ENCODE measurements around the gene KLF11.
A peak's percentile ranks its signal among the peaks of the same experiment; 100 is the strongest.
"Not testable (repeated sequence)": the region's sequence is repeated elsewhere in the genome, so short reads cannot be mapped to it uniquely, and the experiment has no call there.

The KLF11 gene

DNA sequence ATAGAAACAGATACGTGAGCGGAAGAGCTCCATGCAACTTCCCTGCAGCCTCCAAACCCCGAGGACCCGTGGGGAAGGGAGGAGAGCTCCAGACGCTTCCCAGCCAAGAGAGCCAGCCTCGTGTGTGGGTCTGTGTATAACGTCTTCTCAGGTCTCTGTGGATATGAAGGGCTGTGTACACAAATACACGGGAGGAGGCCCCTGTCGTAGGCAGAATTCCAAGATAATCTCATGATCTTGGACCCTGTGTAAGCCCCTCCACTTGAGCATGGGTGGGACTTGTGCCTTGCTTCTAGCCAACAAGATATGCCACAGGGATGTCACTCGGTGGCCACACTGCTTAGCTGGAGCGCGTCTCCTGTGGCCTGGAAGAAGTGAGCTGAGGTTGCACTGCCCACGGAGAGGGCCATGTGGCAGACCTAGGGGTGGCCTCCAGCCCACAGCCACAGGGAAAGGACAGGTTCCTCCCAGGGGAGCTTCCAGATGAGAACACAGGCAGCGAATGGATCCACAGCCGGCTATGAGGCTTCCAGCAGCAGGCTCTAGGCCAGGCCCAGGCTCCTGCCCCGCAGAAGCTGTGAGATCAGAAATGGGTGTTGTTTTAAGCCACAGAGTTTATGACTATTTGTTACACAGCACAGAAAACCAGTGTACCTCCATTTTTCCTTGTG is 15.6 kb upstream of the KLF11 start:
- Mint-ChIP-seq H3K27me3 (ENCODE audit: low read depth) (peaks cover 4% of the 10 kb centered on the region), H3K4me3 (no peak overlapping the region), H3K9me3 (no peaks in the 10 kb centered on the region), H3K4me1 (ENCODE audit: low read depth) (peaks cover 17% of the 10 kb centered on the region), H3K36me3 (ENCODE audit: low read depth) (no peaks in the 10 kb centered on the region), H3K27ac (peak overlapping the region; percentile 36)

DNA sequence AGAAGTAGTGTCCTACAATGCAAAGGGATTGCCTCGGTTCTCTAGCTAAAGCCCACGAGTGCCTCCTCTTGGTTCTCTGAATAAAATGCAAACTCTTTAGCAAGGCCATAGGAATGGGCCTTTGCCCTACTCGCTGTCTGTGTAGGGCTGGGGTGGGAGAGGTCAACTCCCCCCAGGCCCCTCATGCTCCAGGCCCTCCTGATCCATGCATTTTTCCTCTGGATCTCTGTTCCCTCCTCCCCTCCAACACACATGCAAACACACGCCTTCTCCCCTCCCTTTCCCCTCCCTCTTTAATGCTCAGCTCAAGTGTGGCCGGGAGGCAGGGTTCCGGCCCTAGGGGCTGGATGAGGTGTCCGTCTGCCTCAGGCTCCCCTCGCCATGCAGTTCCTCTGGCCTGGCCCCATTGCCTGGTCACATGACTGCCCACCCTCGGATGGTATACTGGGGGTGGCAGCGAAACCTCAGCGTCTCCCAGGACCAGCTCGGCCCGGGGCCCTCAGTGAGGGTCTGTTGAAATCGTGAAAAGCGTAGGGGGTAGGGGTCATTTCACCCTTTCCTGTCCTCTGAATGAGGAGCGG is 14.9 kb upstream of the KLF11 start:
- Mint-ChIP-seq H3K36me3 (ENCODE audit: low read depth) (no peaks in the 10 kb centered on the region), H3K9me3 (no peaks in the 10 kb centered on the region), H3K4me1 (ENCODE audit: low read depth) (peaks cover 17% of the 10 kb centered on the region), H3K27me3 (ENCODE audit: low read depth) (peaks cover 4% of the 10 kb centered on the region), H3K4me3 (no peak overlapping the region), H3K27ac (peak overlapping the region; percentile 83)

DNA sequence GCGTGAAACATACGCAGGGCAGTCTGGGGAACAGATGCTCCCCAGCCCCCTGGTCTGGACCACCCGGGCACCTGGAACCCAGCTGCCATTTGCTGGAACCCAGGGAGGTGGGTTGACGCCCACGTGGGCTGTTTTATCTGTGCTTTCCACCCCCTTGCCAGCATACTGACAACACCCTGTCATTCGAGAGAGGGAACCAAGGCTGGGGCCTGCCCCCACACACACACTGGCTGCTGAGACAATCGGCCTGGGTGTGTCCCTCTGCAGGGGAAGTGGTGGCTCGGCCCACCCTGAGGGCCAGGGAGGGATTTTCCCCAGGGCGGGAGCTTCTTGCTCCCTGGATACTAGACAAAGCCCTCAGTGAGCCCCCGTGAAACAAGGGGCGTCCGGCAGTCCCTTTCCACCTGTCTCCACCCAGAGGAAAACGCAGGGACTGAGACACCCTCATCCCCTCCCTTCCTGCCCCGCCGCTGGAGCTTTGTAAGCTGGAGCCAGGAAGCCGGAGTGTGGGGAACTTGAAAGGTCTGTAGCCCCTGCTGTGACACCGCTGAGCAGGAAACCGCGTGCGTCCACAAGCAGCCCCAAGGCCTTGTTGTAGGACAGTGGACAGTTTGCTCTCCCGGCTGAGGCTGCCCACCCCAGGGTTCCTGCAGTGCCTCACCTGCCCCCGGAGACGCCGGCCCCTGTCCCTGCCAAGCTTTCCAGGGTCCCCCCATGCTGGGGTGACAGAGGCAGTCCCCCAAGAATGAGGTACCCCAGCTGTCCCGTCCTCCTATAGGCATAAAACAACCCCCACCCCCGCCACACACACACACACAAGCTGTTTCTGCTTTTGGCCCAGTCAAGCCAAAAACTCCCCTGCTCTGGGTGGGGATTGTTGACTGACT is 14.1 kb upstream of the KLF11 start:
- H3K27me3 Mint-ChIP-seq (ENCODE audit: low read depth), result peaks cover 5% of the 10 kb centered on the region
- no peaks in the 10 kb centered on the region for H3K36me3 Mint-ChIP-seq (ENCODE audit: low read depth)
- H3K4me3 Mint-ChIP-seq, result peak overlapping the region; percentile 47
- H3K4me1 Mint-ChIP-seq (ENCODE audit: low read depth), result peaks cover 19% of the 10 kb centered on the region
- no peaks in the 10 kb centered on the region for H3K9me3 Mint-ChIP-seq
- peak overlapping the region; percentile 83 for H3K27ac Mint-ChIP-seq

DNA sequence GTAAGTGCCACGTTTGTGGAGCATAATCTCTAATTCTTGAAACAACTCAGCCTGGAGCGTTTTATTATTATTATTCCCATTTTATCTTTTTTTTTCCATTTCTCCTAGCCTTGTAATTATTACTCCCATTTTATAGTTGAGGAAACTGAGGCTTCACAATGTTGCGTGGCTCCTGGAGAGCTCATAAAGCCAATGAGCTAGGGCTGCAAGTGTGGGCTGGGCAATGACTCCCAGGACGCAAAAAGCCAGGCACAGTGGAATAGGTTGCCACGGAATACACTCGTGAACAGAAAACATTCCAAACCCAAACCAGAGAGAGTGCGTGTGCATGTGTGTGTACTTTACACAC is 13.5 kb upstream of the KLF11 start:
- H3K4me3 Mint-ChIP-seq, result peak overlapping the region; percentile 47
- H3K36me3 Mint-ChIP-seq (ENCODE audit: low read depth), result no peaks in the 10 kb centered on the region
- H3K4me1 Mint-ChIP-seq (ENCODE audit: low read depth), result peaks cover 22% of the 10 kb centered on the region
- H3K27me3 Mint-ChIP-seq (ENCODE audit: low read depth), result peaks cover 11% of the 10 kb centered on the region
- H3K9me3 Mint-ChIP-seq, result no peaks in the 10 kb centered on the region
- H3K27ac Mint-ChIP-seq, result peak overlapping the region; percentile 83

DNA sequence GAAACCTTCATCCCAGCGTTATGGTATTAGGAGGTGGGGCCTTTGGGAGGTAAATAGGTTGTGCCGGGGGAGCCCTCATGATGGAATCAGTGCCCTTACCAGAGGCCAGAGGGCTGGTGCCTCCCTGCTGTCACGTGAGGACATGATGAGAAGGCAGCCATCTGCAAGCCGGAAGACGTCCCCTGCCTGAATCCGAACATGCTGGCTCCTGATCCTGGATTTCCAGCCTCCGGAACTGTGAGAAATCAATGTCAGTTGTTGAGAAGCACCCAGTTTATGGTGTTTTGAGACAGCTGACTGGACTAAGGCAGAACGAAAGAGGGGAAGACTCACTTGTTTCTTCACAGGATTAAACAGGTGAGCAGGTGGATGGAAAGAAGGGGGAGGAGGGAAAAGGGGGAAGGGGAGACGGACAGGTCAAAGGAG is 13.0 kb upstream of the KLF11 start:
- H3K9me3 Mint-ChIP-seq, result no peaks in the 10 kb centered on the region
- H3K36me3 Mint-ChIP-seq (ENCODE audit: low read depth), result no peaks in the 10 kb centered on the region
- peaks cover 26% of the 10 kb centered on the region for H3K4me1 Mint-ChIP-seq (ENCODE audit: low read depth)
- no peak overlapping the region for H3K4me3 Mint-ChIP-seq
- peaks cover 14% of the 10 kb centered on the region for H3K27me3 Mint-ChIP-seq (ENCODE audit: low read depth)
- H3K27ac Mint-ChIP-seq, result no peak overlapping the region

DNA sequence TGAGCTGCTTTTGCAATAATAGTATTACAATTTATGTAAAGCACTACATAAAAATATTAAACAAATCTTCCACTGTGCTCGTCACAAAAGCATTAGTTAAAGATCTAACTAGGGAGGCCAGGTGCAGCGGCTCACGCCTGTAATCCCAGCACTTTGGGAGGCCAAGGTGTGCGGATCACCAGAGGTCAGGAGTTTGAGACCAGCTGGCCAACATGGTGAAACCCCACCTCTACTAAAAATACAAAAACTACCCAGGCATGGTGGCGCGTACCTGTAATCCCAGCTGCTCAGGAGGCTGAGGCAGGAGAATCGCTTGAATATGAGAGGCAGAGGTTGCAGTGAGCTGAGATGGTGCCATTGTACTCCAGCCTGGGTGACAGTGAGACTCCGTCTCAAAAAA is 12.6 kb upstream of the KLF11 start:
- H3K36me3 Mint-ChIP-seq (ENCODE audit: low read depth); H3K9me3 Mint-ChIP-seq; H3K27ac Mint-ChIP-seq; H3K4me3 Mint-ChIP-seq: not testable (repeated sequence)
- peaks cover 17% of the 10 kb centered on the region for H3K27me3 Mint-ChIP-seq (ENCODE audit: low read depth)
- H3K4me1 Mint-ChIP-seq (ENCODE audit: low read depth), result peaks cover 26% of the 10 kb centered on the region

DNA sequence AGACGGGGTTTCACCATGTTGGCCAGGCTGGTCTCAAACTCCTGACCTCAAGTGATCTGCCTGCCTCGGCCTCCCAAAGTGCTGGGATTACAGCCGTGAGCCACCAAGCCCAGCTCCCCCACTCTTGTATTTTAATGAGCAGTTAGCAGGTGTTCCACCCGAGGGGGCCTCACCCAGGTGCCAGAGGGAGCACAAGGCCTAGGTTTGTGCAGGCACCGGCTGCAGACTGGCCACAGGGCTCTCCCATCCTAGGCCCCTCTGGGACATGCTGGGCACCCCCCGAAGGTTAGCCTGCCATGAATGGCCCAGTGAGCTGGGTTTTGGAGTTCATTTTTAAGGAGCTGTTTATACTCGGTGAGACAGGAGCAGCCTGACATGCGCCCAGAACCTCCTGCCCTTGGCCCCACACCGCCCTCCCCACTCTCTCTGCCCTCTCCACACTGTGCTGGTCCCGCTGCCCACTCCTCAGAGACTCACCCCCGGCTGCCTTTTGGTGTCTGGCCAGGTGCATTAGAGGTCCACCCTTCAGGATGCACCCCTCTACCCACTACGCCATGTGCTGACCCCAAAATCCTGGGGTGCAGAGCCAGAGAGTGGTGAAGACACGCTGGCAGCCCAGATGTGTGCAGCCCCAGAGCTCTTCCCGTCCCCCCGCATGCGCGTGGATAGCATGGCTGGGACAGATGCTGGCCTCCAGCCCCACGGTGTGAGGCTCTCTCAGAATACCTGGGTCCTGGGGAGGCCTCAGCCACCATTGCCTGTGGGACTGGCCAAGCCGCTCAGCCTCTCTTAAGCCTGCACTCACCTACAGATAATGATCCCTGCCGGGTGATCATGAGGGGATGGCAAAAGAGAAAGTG is 11.2 kb upstream of the KLF11 start:
- Mint-ChIP-seq H3K27ac (no peak overlapping the region), H3K27me3 (ENCODE audit: low read depth) (peaks cover 17% of the 10 kb centered on the region), H3K36me3 (ENCODE audit: low read depth) (no peaks in the 10 kb centered on the region), H3K4me3 (no peak overlapping the region), H3K4me1 (ENCODE audit: low read depth) (peaks cover 26% of the 10 kb centered on the region), H3K9me3 (no peaks in the 10 kb centered on the region)

DNA sequence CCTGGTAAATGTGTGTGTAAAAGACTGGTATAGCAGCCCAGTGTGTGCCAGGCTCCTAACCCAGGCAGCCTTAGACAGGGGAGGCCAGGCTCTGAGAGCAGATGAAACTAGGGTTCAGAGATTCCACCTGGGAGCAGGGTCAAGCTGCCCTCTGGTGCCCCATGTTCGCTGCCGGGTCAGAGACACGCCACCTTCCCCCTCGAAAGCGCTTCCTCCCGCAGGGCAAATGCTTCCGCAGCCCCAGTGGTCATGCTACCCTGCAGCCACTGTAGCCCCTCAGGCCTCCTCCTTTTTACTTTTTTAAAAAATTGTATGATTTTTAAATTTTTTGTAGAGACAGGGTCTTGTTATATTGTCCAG is 10.6 kb upstream of the KLF11 start:
- H3K4me3 Mint-ChIP-seq, result no peak overlapping the region
- H3K36me3 Mint-ChIP-seq (ENCODE audit: low read depth), result no peaks in the 10 kb centered on the region
- H3K4me1 Mint-ChIP-seq (ENCODE audit: low read depth), result peaks cover 24% of the 10 kb centered on the region
- H3K27ac Mint-ChIP-seq, result no peak overlapping the region
- peaks cover 17% of the 10 kb centered on the region for H3K27me3 Mint-ChIP-seq (ENCODE audit: low read depth)
- no peaks in the 10 kb centered on the region for H3K9me3 Mint-ChIP-seq

DNA sequence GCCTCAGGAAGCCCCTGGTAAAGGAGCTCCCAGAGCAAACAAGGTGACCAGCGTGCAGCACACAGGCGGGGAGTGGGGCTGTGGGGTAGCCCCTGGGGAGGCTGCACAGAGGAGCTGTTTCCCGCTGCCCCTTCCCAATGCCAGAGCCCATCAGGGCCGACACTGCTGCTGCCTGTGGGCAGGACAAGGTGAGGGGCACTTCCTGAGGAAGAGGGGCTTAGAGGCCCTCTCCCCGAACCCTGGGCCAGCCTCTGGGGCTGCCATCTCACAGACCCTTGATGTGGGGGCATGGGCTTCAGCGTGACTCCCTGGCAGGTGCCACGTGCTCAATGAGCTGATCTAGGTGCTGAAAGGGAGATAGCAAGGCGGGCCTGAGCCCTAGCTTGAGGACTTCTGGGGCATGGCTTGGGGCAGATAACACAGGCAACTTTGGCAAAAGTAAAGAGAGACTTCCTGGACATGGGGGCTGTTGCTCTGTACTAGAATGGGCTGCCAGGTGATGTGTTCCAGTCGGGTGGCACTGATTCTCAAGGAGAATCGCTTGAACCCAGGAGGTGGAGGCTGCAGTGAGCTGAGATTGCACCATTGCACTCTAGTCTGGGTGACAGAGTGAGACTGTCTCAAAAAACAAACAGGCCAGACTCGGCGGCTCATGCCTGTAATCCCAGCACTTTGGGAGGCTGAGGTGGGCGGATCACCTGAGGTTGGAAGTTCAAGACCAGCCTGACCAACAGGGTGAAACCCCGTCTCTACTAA is 9.9 kb upstream of the KLF11 start:
- no peak overlapping the region for H3K4me3 Mint-ChIP-seq
- no peaks in the 10 kb centered on the region for H3K9me3 Mint-ChIP-seq
- H3K27ac Mint-ChIP-seq, result no peak overlapping the region
- H3K27me3 Mint-ChIP-seq (ENCODE audit: low read depth), result peaks cover 17% of the 10 kb centered on the region
- H3K36me3 Mint-ChIP-seq (ENCODE audit: low read depth), result no peaks in the 10 kb centered on the region
- peaks cover 24% of the 10 kb centered on the region for H3K4me1 Mint-ChIP-seq (ENCODE audit: low read depth)

DNA sequence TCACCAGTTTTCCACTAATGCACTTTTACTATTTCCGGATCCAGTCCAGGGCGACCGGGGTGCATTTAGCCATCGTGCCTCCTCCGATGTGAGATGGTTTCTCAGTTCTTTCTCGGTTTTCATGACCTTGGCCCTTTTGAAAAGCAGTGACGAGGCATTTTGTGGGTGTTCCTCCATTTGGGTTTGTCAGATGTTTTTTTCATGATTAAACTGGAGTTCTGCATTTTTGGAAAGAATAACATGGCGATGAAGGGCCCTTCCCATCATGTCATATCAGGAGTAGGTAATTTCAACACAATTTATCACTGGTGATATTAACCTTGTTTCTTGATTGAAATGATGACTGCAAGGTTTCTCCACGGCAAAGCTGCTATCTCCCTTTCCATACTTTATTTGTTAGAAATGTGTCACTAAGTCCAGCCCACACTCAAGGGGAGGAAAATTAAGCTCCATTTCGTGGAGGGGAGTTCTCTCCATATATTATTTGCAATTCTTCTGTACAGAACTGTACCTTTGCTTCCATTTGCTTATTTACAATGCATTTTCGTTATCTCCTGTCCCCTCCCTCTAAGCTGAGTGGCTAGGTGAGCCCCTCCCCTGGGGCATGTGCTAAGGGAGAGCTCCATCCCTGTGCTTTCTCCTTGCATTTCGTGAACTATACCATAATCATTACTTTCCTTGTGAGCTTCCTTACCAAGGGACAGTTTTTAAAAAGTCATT is 8.9 kb upstream of the KLF11 start:
- peaks cover 24% of the 10 kb centered on the region for H3K4me1 Mint-ChIP-seq (ENCODE audit: low read depth)
- no peak overlapping the region for H3K4me3 Mint-ChIP-seq
- no peak overlapping the region for H3K27ac Mint-ChIP-seq
- H3K36me3 Mint-ChIP-seq (ENCODE audit: low read depth), result no peaks in the 10 kb centered on the region
- H3K27me3 Mint-ChIP-seq (ENCODE audit: low read depth), result peaks cover 17% of the 10 kb centered on the region
- no peaks in the 10 kb centered on the region for H3K9me3 Mint-ChIP-seq

DNA sequence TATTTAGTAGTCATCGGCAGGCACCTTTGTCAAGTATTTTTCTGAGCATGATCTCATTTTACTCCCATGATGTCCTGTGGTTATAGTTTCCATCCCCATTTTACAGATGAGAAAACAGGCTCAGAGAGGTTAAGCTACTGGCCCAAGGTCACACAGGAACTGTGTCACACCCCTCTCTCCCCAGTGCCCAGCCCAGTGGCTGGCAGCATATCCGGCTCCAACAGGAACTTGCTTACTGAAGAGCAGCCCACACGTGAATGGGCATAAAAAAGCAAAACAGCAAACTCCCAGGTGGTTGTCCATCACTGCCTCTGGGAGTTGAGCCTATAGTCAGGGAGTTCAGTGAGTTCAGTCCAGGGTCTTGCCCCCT is 8.3 kb upstream of the KLF11 start:
- Mint-ChIP-seq H3K27ac (no peak overlapping the region), H3K4me3 (no peak overlapping the region), H3K36me3 (ENCODE audit: low read depth) (no peaks in the 10 kb centered on the region), H3K4me1 (ENCODE audit: low read depth) (peaks cover 18% of the 10 kb centered on the region), H3K27me3 (ENCODE audit: low read depth) (peaks cover 18% of the 10 kb centered on the region), H3K9me3 (no peaks in the 10 kb centered on the region)

DNA sequence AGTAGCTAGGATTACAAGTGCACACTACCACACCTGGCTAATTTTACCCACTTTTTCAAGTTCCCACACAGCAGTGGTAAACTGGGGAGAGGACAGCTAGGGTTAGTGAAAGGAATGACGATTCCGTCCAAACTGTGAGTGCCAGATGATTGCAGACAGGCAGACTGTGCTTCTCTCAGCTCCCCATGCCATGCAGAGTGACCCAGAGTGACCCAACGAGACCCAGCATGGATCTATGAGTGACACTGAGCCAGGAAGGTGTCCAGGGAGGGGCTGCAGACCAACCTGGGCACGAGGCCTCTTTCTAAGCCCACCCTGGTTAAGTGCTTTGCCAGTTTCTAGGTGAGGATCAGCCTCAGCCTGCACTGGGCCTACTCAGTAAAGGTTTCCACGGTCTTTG is 7.7 kb upstream of the KLF11 start:
- no peaks in the 10 kb centered on the region for H3K36me3 Mint-ChIP-seq (ENCODE audit: low read depth)
- H3K9me3 Mint-ChIP-seq, result no peaks in the 10 kb centered on the region
- peaks cover 24% of the 10 kb centered on the region for H3K27me3 Mint-ChIP-seq (ENCODE audit: low read depth)
- H3K27ac Mint-ChIP-seq, result no peak overlapping the region
- H3K4me3 Mint-ChIP-seq, result no peak overlapping the region
- H3K4me1 Mint-ChIP-seq (ENCODE audit: low read depth), result peaks cover 14% of the 10 kb centered on the region

DNA sequence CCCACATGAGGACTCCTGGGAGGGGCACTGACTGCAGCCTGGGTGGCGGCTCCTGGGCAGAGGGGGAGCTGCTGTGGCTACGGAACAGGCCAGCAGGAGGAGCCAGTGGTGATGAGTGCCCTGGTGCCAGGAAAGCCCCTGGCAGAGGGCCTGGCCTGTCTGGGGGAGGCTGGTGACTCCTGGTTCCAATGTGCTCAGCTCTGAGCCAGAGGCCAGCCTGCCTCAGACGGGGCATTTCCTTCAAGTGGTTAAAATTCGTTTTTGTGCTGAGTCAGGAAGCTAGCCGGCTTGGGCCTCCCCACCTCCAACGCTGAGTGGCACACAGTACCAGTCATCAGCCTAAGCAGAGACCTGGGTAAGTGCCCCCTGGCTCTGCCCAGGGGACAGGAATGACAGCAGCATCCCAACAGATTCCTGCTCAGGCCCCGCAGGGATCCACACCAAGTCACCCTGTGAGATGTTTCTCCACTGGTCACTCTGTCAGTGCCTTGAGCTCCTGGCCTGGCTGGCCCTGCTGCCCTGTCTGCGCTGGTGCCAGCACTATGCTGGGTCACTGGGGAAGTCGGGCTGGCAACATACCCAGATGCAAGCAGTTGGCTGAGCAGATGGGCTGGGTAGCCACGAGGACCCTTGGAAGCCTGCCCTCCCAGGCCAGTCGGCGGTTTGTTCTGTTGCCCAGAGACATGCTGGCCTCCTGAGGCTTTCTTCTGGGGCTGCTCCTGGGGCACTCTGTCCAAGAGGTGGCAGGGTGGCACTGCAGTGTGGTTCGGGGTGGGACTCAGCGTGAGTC is 7.1 kb upstream of the KLF11 start:
- H3K4me1 Mint-ChIP-seq (ENCODE audit: low read depth), result peaks cover 13% of the 10 kb centered on the region
- no peak overlapping the region for H3K4me3 Mint-ChIP-seq
- no peak overlapping the region for H3K27ac Mint-ChIP-seq
- H3K9me3 Mint-ChIP-seq, result no peaks in the 10 kb centered on the region
- H3K27me3 Mint-ChIP-seq (ENCODE audit: low read depth), result peaks cover 28% of the 10 kb centered on the region
- H3K36me3 Mint-ChIP-seq (ENCODE audit: low read depth), result no peaks in the 10 kb centered on the region

Measured in T-helper 1 cell treated with Interleukin-12 subunit alpha and Interleukin-12 subunit beta and Interleukin-4 antibody, amounts not matched to agents 30 μg/mL and 1 μg/mL, for 36 hours (primary cell).